MM.1S (cell line): Measurements from ENCODE around the gene AK8.

ENCODE experiments used
- DNase-seq: peaks from one replicate; pipeline ENCODE4 v3.0.0-alpha.2; 2015
- H2AFZ ChIP-seq: fragments of 300-600 bp; sonication (generic); 2 replicates; pipeline ENCODE4 v1.6.0; 2016; ENCODE audit warnings: antibody characterized with exemption, low read length
- H3F3A ChIP-seq: fragments of 300-600 bp; sonication (generic); 2 replicates; pipeline ENCODE4 v1.6.1; 2016; ENCODE audit warnings: mild to moderate bottlenecking, antibody characterized with exemption, low read length, moderate library complexity, mixed read lengths; ENCODE audit not compliant: insufficient read depth
- H3K27ac ChIP-seq: fragments of 300-600 bp; sonication (generic); 2 replicates; pipeline ENCODE4 v1.5.1; 2016; ENCODE audit warnings: mild to moderate bottlenecking, low read length
- H3K27me3 ChIP-seq: fragments of 300-600 bp; sonication (generic); replicated peaks from 2 replicates; pipeline ENCODE4 v1.6.0; 2016; ENCODE audit warnings: low read length; ENCODE audit not compliant: insufficient read depth
- H3K36me3 ChIP-seq: fragments of 300-600 bp; sonication (generic); replicated peaks from 2 replicates; pipeline ENCODE4 v1.6.1; 2016; ENCODE audit warnings: mild to moderate bottlenecking, low read length, mixed read lengths; ENCODE audit not compliant: insufficient read depth
- H3K4me1 ChIP-seq: fragments of 300-600 bp; sonication (generic); 2 replicates; pipeline ENCODE4 v1.6.1; 2016; ENCODE audit warnings: low read length, mixed read lengths
- H3K4me2 ChIP-seq: fragments of 300-600 bp; sonication (generic); 2 replicates; pipeline ENCODE4 v1.6.0; 2016; ENCODE audit warnings: low read depth, low read length
- H3K4me3 ChIP-seq: fragments of 300-600 bp; sonication (generic); 2 replicates; pipeline ENCODE4 v1.5.1; 2016; ENCODE audit warnings: low read length, mixed read lengths
- H3K79me2 ChIP-seq: fragments of 300-600 bp; sonication (generic); 2 replicates; pipeline ENCODE4 v1.6.1; 2016; ENCODE audit warnings: mixed run types, low read length, mixed read lengths
- H3K9ac ChIP-seq: fragments of 300-600 bp; sonication (generic); 2 replicates; pipeline ENCODE4 v1.6.1; 2016; ENCODE audit warnings: low read length, mixed read lengths
- H3K9me2 ChIP-seq: fragments of 300-600 bp; sonication (generic); replicated peaks from 2 replicates; pipeline ENCODE4 v1.6.1; 2016; ENCODE audit warnings: mild to moderate bottlenecking, low read length, mixed read lengths; ENCODE audit not compliant: insufficient read depth
- H3K9me3 ChIP-seq: fragments of 300-600 bp; sonication (generic); replicated peaks from 2 replicates; pipeline ENCODE4 v1.6.1; 2016; ENCODE audit warnings: mild to moderate bottlenecking, low read length, mixed read lengths; ENCODE audit not compliant: insufficient read depth
- H4K20me1 ChIP-seq: fragments of 300-600 bp; sonication (generic); 2 replicates; pipeline ENCODE4 v1.6.1; 2016; ENCODE audit warnings: mild to moderate bottlenecking, low read length, moderate library complexity, mixed read lengths; ENCODE audit not compliant: insufficient read depth
- CTCF ChIP-seq: fragments of 300-600 bp; sonication (generic); IDR thresholded peaks from 2 replicates; pipeline ENCODE4 v1.5.1; 2016; ENCODE audit warnings: antibody characterized with exemption, low read length, mixed read lengths
- EZH2 ChIP-seq: fragments of 300-600 bp; sonication (generic); optimal IDR thresholded peaks from 2 replicates; pipeline ENCODE3; 2017; ENCODE audit warnings: low read depth, mild to moderate bottlenecking, antibody characterized with exemption, low read length, mixed read lengths
- EZH2phosphoT487 ChIP-seq: fragments of 300-600 bp; sonication (generic); IDR thresholded peaks from 2 replicates; pipeline ENCODE4 v1.6.1; 2018; ENCODE audit warnings: antibody characterized with exemption, low read length

Gene AK8

GRCh38 chr9:132905726-132906125 is 27.6 kb upstream of the AK8 start:
- H4K20me1 ChIP-seq: no peaks in the 10 kb centered on the region
- no peak overlapping the region for H3K4me2 ChIP-seq
- DNase-seq: no peak
- no peak overlapping the region for H3K4me3 ChIP-seq
- H3K27ac ChIP-seq: no peak overlapping the region
- no peaks in the 10 kb centered on the region for H3K4me1 ChIP-seq
- no peaks in the 10 kb centered on the region for H3K36me3 ChIP-seq
- no peaks in the 10 kb centered on the region for H3K79me2 ChIP-seq
- no peak overlapping the region for H2AFZ ChIP-seq
- no peaks in the 10 kb centered on the region for H3K9me2 ChIP-seq
- no peak for TF ChIP-seq EZH2
- no peak for TF ChIP-seq EZH2phosphoT487
- no peak for TF ChIP-seq CTCF
- no peaks in the 10 kb centered on the region for H3K9me3 ChIP-seq
- H3F3A ChIP-seq: no peaks in the 10 kb centered on the region; the same call in 1 of the 2 replicates
- H3K9ac ChIP-seq: no peak overlapping the region
- H3K27me3 ChIP-seq: no peaks in the 10 kb centered on the region

GRCh38 chr9:132903574-132904492 is 25.7 kb upstream of the AK8 start:
- no peaks in the 10 kb centered on the region for H4K20me1 ChIP-seq
- H3F3A ChIP-seq: no peaks in the 10 kb centered on the region; the same call in 1 of the 2 replicates
- H3K9ac ChIP-seq: no peak overlapping the region
- no peaks in the 10 kb centered on the region for H3K79me2 ChIP-seq
- H3K4me1 ChIP-seq: no peaks in the 10 kb centered on the region
- H3K4me2 ChIP-seq: no peak overlapping the region
- H3K9me3 ChIP-seq: no peaks in the 10 kb centered on the region
- DNase-seq: no peak
- no peak for TF ChIP-seq EZH2phosphoT487
- TF ChIP-seq CTCF: no peak
- no peak for TF ChIP-seq EZH2
- H3K36me3 ChIP-seq: no peaks in the 10 kb centered on the region
- H3K27me3 ChIP-seq: no peaks in the 10 kb centered on the region
- H3K9me2 ChIP-seq: no peaks in the 10 kb centered on the region
- H2AFZ ChIP-seq: no peak overlapping the region
- no peak overlapping the region for H3K4me3 ChIP-seq
- H3K27ac ChIP-seq: no peak overlapping the region

- H2AFZ ChIP-seq: no peak overlapping the region
- H3K4me1 ChIP-seq: no peaks in the 10 kb centered on the region
- H3K79me2 ChIP-seq: no peaks in the 10 kb centered on the region
- TF ChIP-seq EZH2phosphoT487: no peak
- TF ChIP-seq CTCF: peak; percentile 93
- no peak for TF ChIP-seq EZH2
- H3K4me2 ChIP-seq: no peak overlapping the region
- H3K9ac ChIP-seq: no peak overlapping the region
- H4K20me1 ChIP-seq: no peaks in the 10 kb centered on the region
- peak; percentile 79 for DNase-seq
- no peaks in the 10 kb centered on the region; the same call in 1 of the 2 replicates for H3F3A ChIP-seq
- H3K9me3 ChIP-seq: no peaks in the 10 kb centered on the region
- H3K9me2 ChIP-seq: no peaks in the 10 kb centered on the region
- H3K27me3 ChIP-seq: no peaks in the 10 kb centered on the region
- H3K36me3 ChIP-seq: no peaks in the 10 kb centered on the region
- H3K27ac ChIP-seq: no peak overlapping the region
- H3K4me3 ChIP-seq: no peak overlapping the region
Measured at GRCh38 chr9:132901858-132902831, 24.1 kb upstream of the AK8 start.
